SK-N-SH (cell line): Measurements from ENCODE around the gene AP1S1. TPM values are rescaled to one million over a fixed set of nuclear protein-coding genes. Genes with fewer than 3 reads are reported as not detected.
"Not testable (repeated sequence)": the region's sequence is repeated elsewhere in the genome, so short reads cannot be mapped to it uniquely, and the experiment has no call there.

Experiments used
- CTCF ChIA-PET: fragments of 300-600, 350-600 bp; formaldehyde crosslinking; extraction: SDS; loops from one replicate; lab custom pipeline; 2021; lab: Yijun Ruan, JAX
- POLR2A ChIA-PET: fragments of 350-600 bp; sonication (Branson Sonifier 250); formaldehyde crosslinking; extraction: SDS; loops from one replicate; lab custom pipeline; 2020; ENCODE audit warnings: antibody characterized with exemption, inconsistent platforms; lab: Yijun Ruan, JAX
- DNase-seq: peaks from one replicate; pipeline ENCODE4 v3.0.0; 2012
- H2AFZ ChIP-seq: fragments of 200-600 bp; sonication (generic); 2 replicates; pipeline ENCODE4 v1.8.1; 2016; ENCODE audit warnings: antibody characterized with exemption, mild to moderate bottlenecking, low read depth
- H3F3A ChIP-seq: fragments of 200-600 bp; sonication (generic); replicated peaks from 2 replicates; pipeline ENCODE3; 2016; ENCODE audit warnings: antibody characterized with exemption, mild to moderate bottlenecking; ENCODE audit not compliant: insufficient read depth
- H3K27ac ChIP-seq, 2 experiments: fragments of 200-500 bp in 1 of 2; fragments of 200-600 bp in 1 of 2; sonication (Bioruptor generic) in 1 of 2; sonication (generic), shearing (Covaris generic) in 1 of 2; 2 replicates each; pipeline versions ENCODE4 v1.5.1 to v1.6.1; 2014 to 2016; ENCODE audit warnings: low read depth in 2 of 2, inconsistent platforms in 1 of 2, low read length in 1 of 2, mild to moderate bottlenecking in 1 of 2, mixed read lengths in 1 of 2
- H3K27me3 ChIP-seq: fragments of 200-600 bp; sonication (generic), shearing (Covaris generic); 2 replicates; pipeline ENCODE4 v1.6.1; 2016; ENCODE audit warnings: mixed run types; ENCODE audit not compliant: insufficient read depth
- H3K36me3 ChIP-seq, 2 experiments: fragments of 200-500 bp in 1 of 2; fragments of 200-600 bp in 1 of 2; sonication (Bioruptor generic) in 1 of 2; sonication (generic) in 1 of 2; replicated peaks in 1 of 2; 2 replicates each; pipeline versions ENCODE3 to v1.5.1; 2014 to 2016; ENCODE audit warnings: low read length in 1 of 2, mild to moderate bottlenecking in 1 of 2; ENCODE audit not compliant: insufficient read depth in 2 of 2, control insufficient read depth in 1 of 2
- H3K4me1 ChIP-seq, 2 experiments: fragments of 200-500 bp in 1 of 2; fragments of 200-600 bp in 1 of 2; sonication (Bioruptor generic) in 1 of 2; sonication (generic), shearing (Covaris generic) in 1 of 2; 2 replicates each; pipeline versions ENCODE4 v1.5.1 to v1.6.1; 2014 to 2016; ENCODE audit warnings: low read depth in 1 of 2, low read length in 1 of 2, mixed run types in 1 of 2; ENCODE audit not compliant: insufficient read depth in 2 of 2, control insufficient read depth in 1 of 2
- H3K4me2 ChIP-seq: fragments of 200-600 bp; sonication (generic), shearing (Covaris generic); 2 replicates; pipeline ENCODE4 v1.6.1; 2017; ENCODE audit warnings: mixed run types
- H3K4me3 ChIP-seq, 2 experiments: fragments of 200-500 bp in 1 of 2; fragments of 200-600 bp in 1 of 2; sonication (Bioruptor generic) in 1 of 2; sonication (generic), shearing (Covaris generic) in 1 of 2; 2 replicates each; pipeline versions ENCODE4 v1.5.1 to v1.8.1; 2014 to 2016; ENCODE audit warnings: low read depth in 2 of 2, inconsistent platforms in 1 of 2, low read length in 1 of 2, mild to moderate bottlenecking in 1 of 2, mixed read lengths in 1 of 2, moderate library complexity in 1 of 2
- H3K79me2 ChIP-seq: fragments of 200-600 bp; sonication (generic); 2 replicates; pipeline ENCODE4 v1.8.1; 2017; ENCODE audit warnings: mild to moderate bottlenecking; ENCODE audit not compliant: insufficient read depth
- H3K9ac ChIP-seq: fragments of 200-600 bp; sonication (generic); 2 replicates; pipeline ENCODE4 v1.6.1; 2017; ENCODE audit warnings: mixed run types
- H3K9me2 ChIP-seq: fragments of 200-600 bp; sonication (generic); 2 replicates; pipeline ENCODE4 v1.6.1; 2017; ENCODE audit warnings: mixed run types
- H3K9me3 ChIP-seq: fragments of 200-600 bp; sonication (generic); 2 replicates; pipeline ENCODE4 v1.6.1; 2017; ENCODE audit warnings: mixed run types, mild to moderate bottlenecking, moderate library complexity
- H4K20me1 ChIP-seq: fragments of 200-600 bp; sonication (generic); 2 replicates; pipeline ENCODE4 v1.6.1; 2017; ENCODE audit warnings: mild to moderate bottlenecking, mixed run types; ENCODE audit not compliant: insufficient read depth
- CHD2 ChIP-seq: fragments of 150-350 bp; IDR thresholded peaks from 2 replicates; pipeline ENCODE4 v1.6.1; 2018; ENCODE audit warnings: low read length; ENCODE audit not compliant: partially characterized antibody
- CTCF ChIP-seq: fragments of 200-600 bp; sonication (generic); IDR thresholded peaks from 2 replicates; pipeline ENCODE4 v1.6.1; 2017; ENCODE audit warnings: antibody characterized with exemption, mild to moderate bottlenecking, moderate library complexity
- ELF1 ChIP-seq: IDR thresholded peaks from 2 replicates; pipeline ENCODE4 v1.4.0; 2012
- FOSL2 ChIP-seq: IDR thresholded peaks from 2 replicates; pipeline ENCODE4 v1.4.0; 2012; ENCODE audit warnings: low read depth, mild to moderate bottlenecking, moderate library complexity, borderline replicate concordance
- FOXJ3 ChIP-seq: sonication (generic); formaldehyde crosslinking; IDR thresholded peaks from 2 replicates; pipeline ENCODE4 v1.5.1; 2020; ENCODE audit warnings: mild to moderate bottlenecking, missing genetic modification reagents
- FOXM1 ChIP-seq: IDR thresholded peaks from 2 replicates; pipeline ENCODE4 v1.4.0; 2012; ENCODE audit warnings: low read depth, mild to moderate bottlenecking
- GATA2 ChIP-seq: sonication (generic); formaldehyde crosslinking; IDR thresholded peaks from 2 replicates; pipeline ENCODE4 v1.5.0; 2020; ENCODE audit warnings: mild to moderate bottlenecking, missing genetic modification reagents
- IRF3 ChIP-seq: fragments of 150-350 bp; IDR thresholded peaks from 2 replicates; pipeline ENCODE4 v1.6.1; 2016; ENCODE audit warnings: mild to moderate bottlenecking, low read depth, low read length
- MEF2A ChIP-seq: IDR thresholded peaks from 2 replicates; pipeline ENCODE4 v1.4.0; 2012; ENCODE audit warnings: low read depth, borderline replicate concordance
- MXI1 ChIP-seq: IDR thresholded peaks from 2 replicates; pipeline ENCODE4 v1.6.1; 2012; ENCODE audit warnings: mild to moderate bottlenecking, low read depth, low read length, improper control_type of control experiment
- NFIC ChIP-seq: IDR thresholded peaks from 2 replicates; pipeline ENCODE4 v1.4.0; 2012; ENCODE audit warnings: borderline replicate concordance
- NRF1 ChIP-seq: IDR thresholded peaks from 2 replicates; pipeline ENCODE4 v1.6.1; 2012; ENCODE audit warnings: low read depth, mild to moderate bottlenecking, low read length
- RXRA ChIP-seq: IDR thresholded peaks from 2 replicates; pipeline ENCODE4 v1.4.0; 2012; ENCODE audit warnings: low read depth, mild to moderate bottlenecking, borderline replicate concordance
- SIN3A ChIP-seq: IDR thresholded peaks from 2 replicates; pipeline ENCODE4 v1.6.1; 2012; ENCODE audit warnings: low read depth, mild to moderate bottlenecking, low read length, moderate library complexity, borderline replicate concordance
- TAF1 ChIP-seq: IDR thresholded peaks from 2 replicates; pipeline ENCODE4 v1.6.1; 2012; ENCODE audit warnings: low read depth, mild to moderate bottlenecking, low read length, moderate library complexity, borderline replicate concordance
- USF2 ChIP-seq: fragments of 150-350 bp; IDR thresholded peaks from 2 replicates; pipeline ENCODE4 v1.6.1; 2017; ENCODE audit warnings: antibody characterized with exemption, low read length, low read depth, borderline replicate concordance
- WGBS: methylation state at CpG from one replicate; pipeline ENCODE4 v1.1.6; 2017; ENCODE audit warnings: low lambda C conversion rate; 5-methylcytosine and 5-hydroxymethylcytosine counted together
- polyA plus RNA-seq, 3 experiments: library from polyadenylated mRNA; depleted of rRNA; stranded (reverse); fragments of >200 nt; gene quantifications; 2 replicates each; pipeline ENCODE4 v1.2.3, GENCODE V29; 2012
- TF ChIP-seq, protein P1 (sequence below): IDR thresholded peaks from 2 replicates; pipeline ENCODE4 v1.4.0; 2012; ENCODE audit warnings: low read depth, borderline replicate concordance
- TF ChIP-seq, protein P2 (sequence below): IDR thresholded peaks from 2 replicates; pipeline ENCODE4 v1.4.0; 2012; ENCODE audit warnings: low read depth

The AP1S1 gene
- polyA plus RNA-seq, 1 of the 3 experiments (the other 2 are of a cell fraction), result 616 TPM

- H3K9me3 ChIP-seq, result no peaks in the 10 kb centered on the region
- H3K4me2 ChIP-seq, result no peak overlapping the region
- H3K27ac ChIP-seq, result no peak overlapping the region
- ChIA-PET POLR2A (interaction anchor here (0.6 to 1.7 kb wide), 2 partner anchors 19 to 43 kb away, joined by 5 read pairs; partner anchors contain the start of genes PLOD3 and ZNHIT1), CTCF (interaction anchor here (0.9 to 1.8 kb wide), 3 partner anchors 20 to 104 kb away, joined by 3 to 13 read pairs (median 3); partner anchors contain the start of gene ZNHIT1)
- no peak overlapping the region for H3K9ac ChIP-seq
- no peaks in the 10 kb centered on the region for H3K4me1 ChIP-seq
- H3K9me2 ChIP-seq, result no peaks in the 10 kb centered on the region
- H3F3A ChIP-seq, result no peaks in the 10 kb centered on the region
- H4K20me1 ChIP-seq, result no peaks in the 10 kb centered on the region
- no peaks in the 10 kb centered on the region; the same call in 1 of the 2 replicates for H3K27me3 ChIP-seq
- H2AFZ ChIP-seq, result no peak overlapping the region
- no peaks in the 10 kb centered on the region for H3K36me3 ChIP-seq
- no peaks in the 10 kb centered on the region for H3K79me2 ChIP-seq
- 90% methylated on average over 14 of the region's 14 CpGs for WGBS
- no peak for DNase-seq
- no peak overlapping the region for H3K4me3 ChIP-seq
- TF ChIP-seq MEF2A (no peak), NRF1 (no peak), FOSL2 (no peak), TAF1 (no peak), USF2 (no peak), CHD2 (no peak), FOXJ3 (no peak), FOXM1 (no peak), ELF1 (no peak), SIN3A (no peak), NFIC (no peak), CTCF (no peak), GATA2 (no peak), RXRA (no peak), MXI1 (no peak), IRF3 (no peak)
- TF ChIP-seq, protein P1, sequence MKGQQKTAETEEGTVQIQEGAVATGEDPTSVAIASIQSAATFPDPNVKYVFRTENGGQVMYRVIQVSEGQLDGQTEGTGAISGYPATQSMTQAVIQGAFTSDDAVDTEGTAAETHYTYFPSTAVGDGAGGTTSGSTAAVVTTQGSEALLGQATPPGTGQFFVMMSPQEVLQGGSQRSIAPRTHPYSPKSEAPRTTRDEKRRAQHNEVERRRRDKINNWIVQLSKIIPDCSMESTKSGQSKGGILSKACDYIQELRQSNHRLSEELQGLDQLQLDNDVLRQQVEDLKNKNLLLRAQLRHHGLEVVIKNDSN, result no peak
- TF ChIP-seq, protein P2, sequence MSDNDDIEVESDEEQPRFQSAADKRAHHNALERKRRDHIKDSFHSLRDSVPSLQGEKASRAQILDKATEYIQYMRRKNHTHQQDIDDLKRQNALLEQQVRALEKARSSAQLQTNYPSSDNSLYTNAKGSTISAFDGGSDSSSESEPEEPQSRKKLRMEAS, result no peak
- TF ChIP-seq, all 33 proteins: peak for 0
Observed at GRCh38 chr7:101198476-101198875, 44.2 kb downstream of the AP1S1 start.

DNA sequence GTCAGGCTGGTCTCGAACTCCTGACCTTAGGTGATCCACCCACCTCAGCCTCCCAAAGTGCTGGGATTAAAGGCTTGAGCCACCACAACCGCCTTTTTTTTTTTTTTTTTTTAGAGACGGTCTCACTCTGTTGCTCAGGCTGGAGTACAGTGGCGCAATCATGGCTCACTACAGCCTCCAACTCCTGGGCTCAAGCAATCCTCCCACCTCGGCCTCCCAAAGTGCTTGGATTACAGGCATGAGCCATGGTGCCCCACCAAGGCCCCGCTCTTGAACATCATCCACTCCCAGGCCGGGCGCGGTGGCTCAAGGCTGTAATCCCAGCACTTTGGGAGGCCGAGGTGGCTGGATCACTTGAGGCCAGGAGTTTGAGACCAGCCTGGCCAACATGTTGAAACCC, 45.2 kb downstream of the AP1S1 start:
- H3K4me3 ChIP-seq, DNase-seq, H3K4me1 ChIP-seq, H3K9me3 ChIP-seq, H3K36me3 ChIP-seq, H3F3A ChIP-seq, H3K9ac ChIP-seq, H3K79me2 ChIP-seq, H3K9me2 ChIP-seq, H4K20me1 ChIP-seq, H2AFZ ChIP-seq, H3K27me3 ChIP-seq, H3K4me2 ChIP-seq, H3K27ac ChIP-seq: not testable (repeated sequence)
- POLR2A ChIA-PET, result interaction anchor here (1.7 kb wide), 1 partner anchor 18 kb away, joined by 5 read pairs; the partner anchor contains the start of genes PLOD3 and ZNHIT1
- WGBS, result 82% methylated on average over 10 of the region's 10 CpGs
- CTCF ChIA-PET, result interaction anchor here (0.9 to 1.8 kb wide), 6 partner anchors 7 to 105 kb away, joined by 3 to 13 read pairs (median 7); no protein-coding TSS in a partner anchor
